ENCODE results near the gene ACOXL.
A peak's percentile ranks its signal among the peaks of the same experiment; 100 is the strongest.

Gene ACOXL

GRCh38 chr2:110799376-110799775 is 67.0 kb downstream of the ACOXL start:
- DNase-seq, result no peak

GRCh38 chr2:110800611-110801402 is 68.4 kb downstream of the ACOXL start:
- no peak for DNase-seq

GRCh38 chr2:110802208-110802932 is 70.0 kb downstream of the ACOXL start:
- no peak for DNase-seq

GRCh38 chr2:110804433-110804832 is 72.1 kb downstream of the ACOXL start:
- DNase-seq, result no peak

GRCh38 chr2:110804915-110805314 is 72.5 kb downstream of the ACOXL start:
- DNase-seq, result peak; percentile 77

- no peak for DNase-seq
These were observed 73.6 kb downstream of the ACOXL start for GRCh38 chr2:110805894-110806452.

GRCh38 chr2:110807522-110807921 is 75.1 kb downstream of the ACOXL start:
- no peak for DNase-seq

GRCh38 chr2:110810404-110810803 is 78.0 kb downstream of the ACOXL start:
- no peak for DNase-seq

GRCh38 chr2:110812726-110813645 is 80.6 kb downstream of the ACOXL start:
- no peak for DNase-seq

GRCh38 chr2:110813896-110814295 is 81.5 kb downstream of the ACOXL start:
- DNase-seq, result no peak

- no peak for DNase-seq
These were observed 83.6 kb downstream of the ACOXL start for GRCh38 chr2:110815938-110816337.

GRCh38 chr2:110816404-110817365 is 84.3 kb downstream of the ACOXL start:
- no peak for DNase-seq

- DNase-seq, result no peak
These were observed 86.6 kb downstream of the ACOXL start for GRCh38 chr2:110818767-110819481.

- no peak for DNase-seq
These were observed 87.3 kb downstream of the ACOXL start for GRCh38 chr2:110819711-110820110.

- no peak for DNase-seq
These were observed 87.8 kb downstream of the ACOXL start for GRCh38 chr2:110820128-110820527.

- DNase-seq, result no peak
These were observed 90.8 kb downstream of the ACOXL start for GRCh38 chr2:110823165-110823564.

- DNase-seq, result no peak
These were observed 95.1 kb downstream of the ACOXL start for GRCh38 chr2:110827511-110827910.

- no peak for DNase-seq
These were observed 96.0 kb downstream of the ACOXL start for GRCh38 chr2:110828330-110828729.

GRCh38 chr2:110829413-110830146 is 97.2 kb downstream of the ACOXL start:
- no peak for DNase-seq

- no peak for DNase-seq
These were observed 100.4 kb downstream of the ACOXL start for GRCh38 chr2:110832740-110833139.

Measured in activated CD4-positive, alpha-beta T cell treated with anti-CD3 and anti-CD28 coated beads, Interleukin-2, Interleukin-6, amounts not matched to agents 100 ng/mL and 50 ng/mL, durations not matched to agents 16 hours and 8 hours (primary cell).